Measurements from ENCODE around the gene IGSF22.

- no peak for TF ChIP-seq CTCF (IDR thresholded peaks at IDR 0.05 in 4 of 5, conservative IDR thresholded peaks at IDR 0.05 in 1 of 5)
- TF ChIP-seq POLR2A (IDR thresholded peaks at IDR 0.05) = no peak
Observed at GRCh38 chr11:18761144-18761543, 35.2 kb upstream of the IGSF22 start.
